HCT116 (cell line): ENCODE data around the gene SLC30A7. TPM values are rescaled to one million over a fixed set of nuclear protein-coding genes. Genes with fewer than 3 reads are reported as not detected.

Experiments
- ATAC-seq: fragments of 200-7000 bp; cut with Tn5 transposase; 2 replicates; pipeline ENCODE4 v1.9.1; 2020; ENCODE audit warnings: mild to moderate bottlenecking, moderate library complexity
- BruUV-seq: library from RNA; stranded (reverse); fragments of 400-500 nt; replicated peaks from 2 replicates; lab custom pipeline; 2021; lab: Mats Ljungman, UMichigan
- CTCF ChIA-PET: fragments of 300-600 bp; sonication (Branson Sonifier 250); formaldehyde crosslinking; loops from one replicate; lab custom pipeline; 2021; ENCODE audit warnings: antibody characterized with exemption; lab: Charles Lee
- POLR2A ChIA-PET: fragments of 300-600, 350-600 bp; sonication (Branson Sonifier 250); formaldehyde crosslinking; loops from one replicate; lab custom pipeline; 2021; ENCODE audit warnings: antibody characterized with exemption; lab: Charles Lee
- RAD21 ChIA-PET, 2 experiments: fragments of 300-600 bp; sonication (Branson Sonifier 250); formaldehyde crosslinking; loops; one replicate each; lab custom pipeline; 2023; ENCODE audit warnings: low total read pairs in 2 of 2; ENCODE audit not compliant: uncharacterized antibody in 2 of 2, unreplicated experiment in 2 of 2, low non-redundant PET in 1 of 2; lab: Charles Lee
- DNase-seq: peaks from one replicate; pipeline ENCODE4 v3.0.0-alpha.2; 2010; ENCODE audit warnings: low read depth, low spot score
- H2AFZ ChIP-seq: fragments of 200-600 bp; shearing (Covaris generic), sonication (generic); 2 replicates; pipeline ENCODE4 v1.6.1; 2017; ENCODE audit warnings: low read depth, mixed run types, mixed read lengths, antibody characterized with exemption, low read length; ENCODE audit not compliant: poor library complexity, severe bottlenecking
- H3K27ac ChIP-seq: 2 replicates; pipeline ENCODE4 v1.5.1; 2012; ENCODE audit warnings: low read depth, low read length
- H3K27me3 ChIP-seq: fragments of 200-600 bp; sonication (generic); 2 replicates; pipeline ENCODE4 v1.6.1; 2016; ENCODE audit warnings: mixed run types, low read length, mixed read lengths; ENCODE audit not compliant: insufficient read depth
- H3K36me3 ChIP-seq, 2 experiments: fragments of 200-500 bp in 1 of 2; fragments of 200-600 bp in 1 of 2; sonication (Bioruptor generic) in 1 of 2; sonication (generic) in 1 of 2; 2 replicates each; pipeline versions ENCODE4 v1.5.1 to v1.6.1; 2014 to 2016; ENCODE audit warnings: low read length in 2 of 2, inconsistent platforms in 1 of 2, mixed read lengths in 1 of 2, mixed run types in 1 of 2; ENCODE audit not compliant: insufficient read depth in 2 of 2, control insufficient read depth in 1 of 2
- H3K4me1 ChIP-seq, 2 experiments: fragments of 200-600 bp in 1 of 2; sonication (generic) in 1 of 2; 2 replicates each; pipeline versions ENCODE4 v1.5.1 to v1.6.1; 2012 to 2017; ENCODE audit warnings: low read length in 2 of 2, inconsistent platforms in 1 of 2, mild to moderate bottlenecking in 1 of 2, mixed read lengths in 1 of 2, mixed run types in 1 of 2, moderate library complexity in 1 of 2; ENCODE audit not compliant: insufficient read depth in 2 of 2, control insufficient read depth in 1 of 2
- H3K4me2 ChIP-seq: fragments of 200-600 bp; sonication (generic); 2 replicates; pipeline ENCODE4 v1.6.1; 2017; ENCODE audit warnings: mixed run types, low read length, mixed read lengths
- H3K4me3 ChIP-seq, 2 experiments: fragments of 200-600 bp in 1 of 2; sonication (generic) in 1 of 2; replicated peaks in 1 of 2; 2 replicates each; pipeline ENCODE4 v1.5.1; 2011 to 2016; ENCODE audit warnings: low read length in 2 of 2, control low read depth in 1 of 2, low read depth in 1 of 2, mild to moderate bottlenecking in 1 of 2, mixed read lengths in 1 of 2, mixed run types in 1 of 2
- H3K79me2 ChIP-seq: fragments of 200-600 bp; sonication (generic); 2 replicates; pipeline ENCODE4 v1.6.1; 2017; ENCODE audit warnings: mild to moderate bottlenecking, mixed run types, low read length, moderate library complexity, mixed read lengths; ENCODE audit not compliant: insufficient read depth
- H3K9ac ChIP-seq: fragments of 200-600 bp; sonication (generic); 2 replicates; pipeline ENCODE4 v1.6.1; 2016; ENCODE audit warnings: low read length, mixed read lengths
- H3K9me2 ChIP-seq: fragments of 200-600 bp; sonication (generic), shearing (Covaris generic); 2 replicates; pipeline ENCODE4 v1.6.1; 2017; ENCODE audit warnings: mixed run types, mild to moderate bottlenecking, moderate library complexity; ENCODE audit not compliant: insufficient read depth
- H3K9me3 ChIP-seq, 2 experiments: fragments of 200-500 bp in 1 of 2; fragments of 200-600 bp in 1 of 2; sonication (Bioruptor generic) in 1 of 2; sonication (generic) in 1 of 2; 2 replicates each; pipeline ENCODE4 v1.6.1; 2014 to 2017; ENCODE audit warnings: low read length in 2 of 2, mixed read lengths in 2 of 2, inconsistent platforms in 1 of 2, low read depth in 1 of 2, mild to moderate bottlenecking in 1 of 2, mixed run types in 1 of 2, moderate library complexity in 1 of 2; ENCODE audit not compliant: control insufficient read depth in 1 of 2, insufficient read depth in 1 of 2
- H4K20me1 ChIP-seq: fragments of 200-600 bp; sonication (generic), shearing (Covaris generic); 2 replicates; pipeline ENCODE4 v1.6.1; 2017; ENCODE audit warnings: mixed run types, mild to moderate bottlenecking, moderate library complexity; ENCODE audit not compliant: insufficient read depth
- CEBPB ChIP-seq: IDR thresholded peaks from 2 replicates; pipeline ENCODE4 v1.6.1; 2012; ENCODE audit warnings: low read depth
- CTCF ChIP-seq, 3 experiments: fragments of 200-600 bp in 1 of 3; sonication (generic) in 1 of 3; IDR thresholded peaks in 2 of 3; conservative IDR thresholded peaks in 1 of 3; 2 replicates each; pipeline ENCODE4 v1.5.1; 2012 to 2017; ENCODE audit warnings: low read depth in 2 of 3, low read length in 2 of 3, antibody characterized with exemption in 1 of 3, borderline replicate concordance in 1 of 3, control low read depth in 1 of 3, mild to moderate bottlenecking in 1 of 3, mixed read lengths in 1 of 3, mixed run types in 1 of 3, moderate library complexity in 1 of 3; ENCODE audit not compliant: insufficient read depth in 1 of 3
- ELF1 ChIP-seq: IDR thresholded peaks from 2 replicates; pipeline ENCODE4 v1.6.1; 2012; ENCODE audit warnings: low read depth, borderline replicate concordance
- EZH2 ChIP-seq: fragments of 200-600 bp; sonication (generic); IDR thresholded peaks from 2 replicates; pipeline ENCODE4 v1.6.1; 2017; ENCODE audit warnings: antibody characterized with exemption, mixed run types
- POLR2A ChIP-seq: IDR thresholded peaks from 2 replicates; pipeline ENCODE4 v1.7.0; 2011; ENCODE audit warnings: borderline replicate concordance; ENCODE audit not compliant: insufficient read depth, insufficient read length; ENCODE audit errors: extremely low read depth
- POLR2AphosphoS5 ChIP-seq: IDR thresholded peaks from 2 replicates; pipeline ENCODE4 v1.6.1; 2011; ENCODE audit warnings: mild to moderate bottlenecking, low read depth, low read length, moderate library complexity
- RAD21 ChIP-seq: IDR thresholded peaks from 2 replicates; pipeline ENCODE4 v1.6.1; 2012; ENCODE audit warnings: low read depth, mild to moderate bottlenecking
- REST ChIP-seq: IDR thresholded peaks from 2 replicates; pipeline ENCODE4 v1.6.1; 2012; ENCODE audit warnings: low read depth
- SIN3A ChIP-seq: IDR thresholded peaks from 2 replicates; pipeline ENCODE4 v1.6.1; 2012; ENCODE audit warnings: low read depth
- SP1 ChIP-seq: IDR thresholded peaks from 2 replicates; pipeline ENCODE4 v1.6.1; 2012; ENCODE audit warnings: low read depth
- ZBTB33 ChIP-seq: IDR thresholded peaks from 2 replicates; pipeline ENCODE4 v1.6.1; 2011; ENCODE audit warnings: mild to moderate bottlenecking, low read length, moderate library complexity; ENCODE audit not compliant: insufficient replicate concordance; ENCODE audit errors: extremely low read depth
- ZFX ChIP-seq: fragments of 450-650 bp; IDR thresholded peaks from 2 replicates; pipeline ENCODE4 v1.6.1; 2017
- ZNF274 ChIP-seq: fragments of 200-500 bp; sonication (Bioruptor generic); IDR thresholded peaks from 2 replicates; pipeline ENCODE4 v1.6.1; 2014; ENCODE audit warnings: mild to moderate bottlenecking, low read depth, low read length, inconsistent platforms
- intact Hi-C: fragments of 100-400 bp; cut with micrococcal nuclease; formaldehyde crosslinking; loops from 2 replicates; pipeline ENCODE4 v1.10.0; 2022
- total RNA-seq: library from RNA; stranded (reverse); gene quantifications from one replicate; pipeline ENCODE4 v1.2.1, GENCODE V29; 2021; ENCODE audit not compliant: unreplicated experiment
- TF ChIP-seq, protein P1 (sequence below): IDR thresholded peaks from 2 replicates; pipeline ENCODE4 v1.6.1; 2012

SLC30A7 gene
- total RNA-seq, 1 experiment from 2014 or later = 23.3 TPM

DNA sequence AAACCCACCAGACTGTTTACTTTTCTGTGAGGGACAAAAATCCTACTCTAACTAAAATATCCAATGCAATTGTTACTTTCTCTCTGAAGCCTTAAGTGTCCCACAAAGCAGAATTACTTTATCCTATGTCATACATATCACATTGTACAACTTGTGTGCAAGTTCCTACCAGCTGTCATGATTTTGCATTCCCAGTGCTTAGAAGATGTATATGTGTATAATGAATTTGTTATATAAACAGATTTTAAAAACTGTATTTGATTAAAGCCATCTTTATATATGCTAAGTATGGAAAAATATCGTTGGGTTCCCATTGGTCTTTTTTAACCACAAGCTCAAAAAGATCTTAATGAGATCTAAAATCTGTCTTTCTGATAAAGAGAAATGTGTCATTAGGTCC, 72.7 kb downstream of the SLC30A7 start:
- H3K79me2 ChIP-seq = no peaks in the 10 kb centered on the region
- peaks cover 0 to 3% of the 10 kb centered on the region in 2 experiments; a peak in 1 of 4 replicates for H3K36me3 ChIP-seq
- ChIA-PET RAD21 (no interaction called here), POLR2A (no interaction called here), CTCF (no interaction called here)
- no peaks in the 10 kb centered on the region for H3K27me3 ChIP-seq
- no TSS peak for BruUV-seq
- H3K9me2 ChIP-seq = no peaks in the 10 kb centered on the region
- TF ChIP-seq CTCF (IDR thresholded peaks at IDR 0.05 in 2 of 3, conservative IDR thresholded peaks at IDR 0.05 in 1 of 3; ENCODE audit: borderline replicate concordance in 1 of 3, insufficient read depth in 1 of 3, low read depth in 2 of 3, low read length in 2 of 3) (no peak), POLR2AphosphoS5 (no peak), ZFX (no peak), SIN3A (no peak), CEBPB (no peak), ZNF274 (no peak), ZBTB33 (no peak), SP1 (no peak), ELF1 (no peak), REST (no peak), POLR2A (no peak), EZH2 (no peak), RAD21 (no peak)
- TF ChIP-seq, protein P1, sequence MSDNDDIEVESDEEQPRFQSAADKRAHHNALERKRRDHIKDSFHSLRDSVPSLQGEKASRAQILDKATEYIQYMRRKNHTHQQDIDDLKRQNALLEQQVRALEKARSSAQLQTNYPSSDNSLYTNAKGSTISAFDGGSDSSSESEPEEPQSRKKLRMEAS = no peak
- no peak for ATAC-seq
- no peak overlapping the region for H3K4me2 ChIP-seq
- no peaks in the 10 kb centered on the region for H3K9me3 ChIP-seq
- no peak overlapping the region for H2AFZ ChIP-seq
- DNase-seq = no peak
- H3K4me3 ChIP-seq = no peak overlapping the region
- H3K27ac ChIP-seq = no peak overlapping the region
- intact Hi-C loops = no loop called here
- H4K20me1 ChIP-seq = peaks cover 4% of the 10 kb centered on the region
- H3K9ac ChIP-seq = no peak overlapping the region
- no peaks in the 10 kb centered on the region for H3K4me1 ChIP-seq
